ENCODE data around the gene ADAM17.

The ADAM17 gene

DNA sequence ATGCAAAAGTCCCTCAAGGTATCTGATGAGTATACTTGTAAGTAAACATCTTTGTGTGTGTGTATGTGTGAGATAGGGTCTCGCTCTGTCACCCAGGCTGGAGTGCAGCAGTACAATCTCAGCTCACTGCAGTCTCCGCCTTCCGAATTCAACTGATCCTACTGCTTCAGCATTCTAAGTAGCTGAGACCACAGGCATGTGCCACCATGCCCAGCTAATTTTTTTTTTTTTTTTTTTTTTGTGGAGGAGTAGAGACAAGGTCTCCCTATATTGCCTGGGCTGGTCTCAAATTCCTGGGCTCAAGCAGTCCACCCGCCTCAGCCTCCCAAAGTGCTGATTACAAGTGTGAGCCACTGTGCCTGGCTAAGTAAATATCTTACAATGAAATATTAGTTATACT, 23.2 kb downstream of the ADAM17 start:
- no peak for TF ChIP-seq EZH2phosphoT487 (IDR thresholded peaks at IDR 0.05; ENCODE audit: low read length)
- no peak for TF ChIP-seq EZH2 (optimal IDR thresholded peaks at IDR 0.05; ENCODE audit: low read depth, low read length)
- H3K9me3 ChIP-seq (replicated peaks; ENCODE audit: insufficient read depth, low read length), result no peaks in the 10 kb centered on the region
- H3K4me3 ChIP-seq (ENCODE audit: low read length), result no peak overlapping the region
- no peak overlapping the region for H3K4me2 ChIP-seq (ENCODE audit: low read depth, low read length)
- no peaks in the 10 kb centered on the region for H3K4me1 ChIP-seq (ENCODE audit: low read length)
- no peaks in the 10 kb centered on the region for H3F3A ChIP-seq (ENCODE audit: insufficient read depth, low read length)
- H3K36me3 ChIP-seq (replicated peaks; ENCODE audit: insufficient read depth, low read length), result no peaks in the 10 kb centered on the region; the same call in 1 of the 2 replicates
- H3K79me2 ChIP-seq (ENCODE audit: low read length), result peaks cover 7% of the 10 kb centered on the region
- no peaks in the 10 kb centered on the region for H4K20me1 ChIP-seq (ENCODE audit: insufficient read depth, low read length)
- no peaks in the 10 kb centered on the region for H3K27me3 ChIP-seq (replicated peaks; ENCODE audit: insufficient read depth, low read length)
- no peak overlapping the region for H2AFZ ChIP-seq (ENCODE audit: low read length)
- no peaks in the 10 kb centered on the region for H3K9me2 ChIP-seq (replicated peaks; ENCODE audit: insufficient read depth, low read length)
- H3K9ac ChIP-seq (ENCODE audit: low read length), result no peak overlapping the region
- DNase-seq, result no peak
- H3K27ac ChIP-seq (ENCODE audit: low read length), result no peak overlapping the region

DNA sequence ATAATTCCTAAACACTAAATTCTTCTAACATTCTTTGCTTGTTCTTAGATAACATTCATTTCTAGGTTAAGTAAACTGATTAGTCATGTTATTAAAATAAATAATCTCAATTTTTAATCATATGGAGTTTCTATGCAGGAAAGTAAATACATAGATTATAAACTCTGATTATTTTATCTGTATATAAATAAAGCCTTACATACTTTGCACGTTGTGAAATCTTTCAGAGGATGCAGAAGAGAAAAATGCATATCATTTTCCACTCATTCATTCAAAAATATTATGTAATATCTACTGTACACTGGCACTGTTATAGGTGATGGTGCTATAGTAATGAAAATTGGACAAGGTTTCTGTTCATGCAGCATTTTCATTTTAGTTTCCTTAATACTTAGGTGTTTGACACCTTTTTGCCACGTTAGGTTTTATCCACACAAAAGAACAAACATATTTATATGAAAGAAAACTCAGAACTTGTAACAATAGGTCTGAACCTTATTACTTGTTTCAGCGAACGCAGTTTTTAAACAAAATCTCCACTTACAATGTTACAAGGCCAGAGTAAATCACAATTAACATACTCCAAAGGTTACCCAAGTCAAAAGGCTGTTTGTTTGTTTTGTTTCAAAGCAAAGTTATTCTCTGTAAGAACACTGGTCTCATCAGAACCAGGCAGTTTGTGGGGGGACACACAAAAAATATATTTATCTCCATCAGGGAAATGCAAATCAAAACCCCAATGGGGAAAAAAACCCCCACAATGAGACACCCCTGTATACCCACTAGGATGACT, 27.4 kb downstream of the ADAM17 start:
- Histone ChIP-seq H3K4me1 (ENCODE audit: low read length) (no peaks in the 10 kb centered on the region), H3K9me3 (replicated peaks; ENCODE audit: insufficient read depth, low read length) (no peaks in the 10 kb centered on the region), H3K4me2 (ENCODE audit: low read depth, low read length) (no peak overlapping the region), H4K20me1 (ENCODE audit: insufficient read depth, low read length) (no peaks in the 10 kb centered on the region), H3K79me2 (ENCODE audit: low read length) (no peaks in the 10 kb centered on the region), H3K9me2 (replicated peaks; ENCODE audit: insufficient read depth, low read length) (no peaks in the 10 kb centered on the region), H3K27ac (ENCODE audit: low read length) (no peak overlapping the region), H3K4me3 (ENCODE audit: low read length) (no peak overlapping the region), H3F3A (ENCODE audit: insufficient read depth, low read length) (no peaks in the 10 kb centered on the region), H2AFZ (ENCODE audit: low read length) (no peak overlapping the region), H3K36me3 (replicated peaks; ENCODE audit: insufficient read depth, low read length) (peaks cover 8% of the 10 kb centered on the region; the same call in 1 of the 2 replicates), H3K27me3 (replicated peaks; ENCODE audit: insufficient read depth, low read length) (no peaks in the 10 kb centered on the region), H3K9ac (ENCODE audit: low read length) (no peak overlapping the region)
- no peak for DNase-seq
- no peak for TF ChIP-seq EZH2phosphoT487 (IDR thresholded peaks at IDR 0.05; ENCODE audit: low read length)
- no peak for TF ChIP-seq EZH2 (optimal IDR thresholded peaks at IDR 0.05; ENCODE audit: low read depth, low read length)
- TF ChIP-seq CTCF (IDR thresholded peaks at IDR 0.05; ENCODE audit: low read length), result no peak

DNA sequence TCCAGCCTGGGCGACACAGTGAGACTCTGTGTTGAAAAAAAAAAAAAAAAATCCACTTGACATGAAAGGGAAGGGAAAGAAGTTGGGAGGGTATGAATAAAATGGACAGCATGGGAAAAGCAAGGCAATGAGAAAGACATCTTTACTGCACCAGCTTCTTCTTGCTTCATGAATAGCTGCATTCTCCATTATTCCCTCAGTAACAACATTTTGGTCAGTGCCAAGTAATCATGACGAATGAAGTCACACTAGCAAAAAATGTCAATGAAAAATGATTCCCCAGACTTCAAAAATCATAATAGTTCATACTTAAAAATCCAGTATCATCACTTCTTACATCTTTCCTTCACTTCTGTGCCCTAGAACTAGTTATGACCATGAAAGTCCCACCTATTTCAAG, 30.4 kb downstream of the ADAM17 start:
- H3K4me1 ChIP-seq (ENCODE audit: low read length), result no peaks in the 10 kb centered on the region
- H3K4me3 ChIP-seq (ENCODE audit: low read length), result no peak overlapping the region
- no peaks in the 10 kb centered on the region for H3F3A ChIP-seq (ENCODE audit: insufficient read depth, low read length)
- no peaks in the 10 kb centered on the region for H3K9me3 ChIP-seq (replicated peaks; ENCODE audit: insufficient read depth, low read length)
- no peak overlapping the region for H3K9ac ChIP-seq (ENCODE audit: low read length)
- no peaks in the 10 kb centered on the region for H3K9me2 ChIP-seq (replicated peaks; ENCODE audit: insufficient read depth, low read length)
- H3K79me2 ChIP-seq (ENCODE audit: low read length), result no peaks in the 10 kb centered on the region
- H2AFZ ChIP-seq (ENCODE audit: low read length), result no peak overlapping the region
- H3K27ac ChIP-seq (ENCODE audit: low read length), result no peak overlapping the region
- no peak for DNase-seq
- TF ChIP-seq CTCF (IDR thresholded peaks at IDR 0.05; ENCODE audit: low read length), result no peak
- no peak for TF ChIP-seq EZH2 (optimal IDR thresholded peaks at IDR 0.05; ENCODE audit: low read depth, low read length)
- TF ChIP-seq EZH2phosphoT487 (IDR thresholded peaks at IDR 0.05; ENCODE audit: low read length), result no peak
- H3K4me2 ChIP-seq (ENCODE audit: low read depth, low read length), result no peak overlapping the region
- H3K36me3 ChIP-seq (replicated peaks; ENCODE audit: insufficient read depth, low read length), result peaks cover 11% of the 10 kb centered on the region; the same call in 1 of the 2 replicates
- no peaks in the 10 kb centered on the region for H4K20me1 ChIP-seq (ENCODE audit: insufficient read depth, low read length)
- no peaks in the 10 kb centered on the region for H3K27me3 ChIP-seq (replicated peaks; ENCODE audit: insufficient read depth, low read length)

- Histone ChIP-seq H3K9ac (ENCODE audit: low read length) (no peak overlapping the region), H3F3A (ENCODE audit: insufficient read depth, low read length) (no peaks in the 10 kb centered on the region), H3K36me3 (replicated peaks; ENCODE audit: insufficient read depth, low read length) (peaks cover 11% of the 10 kb centered on the region; the same call in 1 of the 2 replicates), H3K4me1 (ENCODE audit: low read length) (no peaks in the 10 kb centered on the region), H3K4me3 (ENCODE audit: low read length) (no peak overlapping the region), H3K79me2 (ENCODE audit: low read length) (no peaks in the 10 kb centered on the region), H3K27me3 (replicated peaks; ENCODE audit: insufficient read depth, low read length) (no peaks in the 10 kb centered on the region), H3K27ac (ENCODE audit: low read length) (no peak overlapping the region), H3K4me2 (ENCODE audit: low read depth, low read length) (no peak overlapping the region), H3K9me2 (replicated peaks; ENCODE audit: insufficient read depth, low read length) (no peaks in the 10 kb centered on the region), H4K20me1 (ENCODE audit: insufficient read depth, low read length) (no peaks in the 10 kb centered on the region), H2AFZ (ENCODE audit: low read length) (no peak overlapping the region), H3K9me3 (replicated peaks; ENCODE audit: insufficient read depth, low read length) (no peaks in the 10 kb centered on the region)
- TF ChIP-seq EZH2 (optimal IDR thresholded peaks at IDR 0.05; ENCODE audit: low read depth, low read length) (no peak), CTCF (IDR thresholded peaks at IDR 0.05; ENCODE audit: low read length) (no peak), EZH2phosphoT487 (IDR thresholded peaks at IDR 0.05; ENCODE audit: low read length) (no peak)
- DNase-seq, result no peak
Measured at GRCh38 chr2:9524291-9524690, 31.3 kb downstream of the ADAM17 start.

All from MM.1S (cell line).